ENCODE data around the gene SLU7. TPM values are rescaled to one million over a fixed set of nuclear protein-coding genes. Genes with fewer than 3 reads are reported as not detected.
A peak's percentile ranks its signal among the peaks of the same experiment; 100 is the strongest.

Gene SLU7
- total RNA-seq, 1 donor from 2014 or later = 35.8 TPM

DNA sequence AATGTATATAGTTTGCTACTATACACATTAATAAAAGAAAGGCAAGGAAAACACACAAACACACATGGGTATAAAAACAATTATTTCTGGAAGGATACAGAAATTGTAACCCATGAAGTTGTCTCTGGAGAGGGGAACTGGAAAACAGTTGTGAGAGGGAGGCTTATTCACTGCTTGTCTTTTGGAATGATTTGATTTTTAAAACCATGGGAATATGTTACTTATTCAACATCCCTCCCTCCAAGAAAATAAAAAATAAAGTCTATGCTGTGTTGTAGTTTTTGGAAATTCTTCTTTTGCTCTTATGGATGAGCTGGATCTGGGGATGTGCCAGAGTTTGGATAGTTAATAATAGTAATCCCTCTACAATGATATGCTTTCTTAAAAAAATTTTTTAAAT, 42.5 kb downstream of the SLU7 start:
- H3K27me3 Mint-ChIP-seq (ENCODE audit: low read depth) = peaks cover 49% of the 10 kb centered on the region
- no peaks in the 10 kb centered on the region for H3K4me1 Mint-ChIP-seq
- TF ChIP-seq, protein P1, sequence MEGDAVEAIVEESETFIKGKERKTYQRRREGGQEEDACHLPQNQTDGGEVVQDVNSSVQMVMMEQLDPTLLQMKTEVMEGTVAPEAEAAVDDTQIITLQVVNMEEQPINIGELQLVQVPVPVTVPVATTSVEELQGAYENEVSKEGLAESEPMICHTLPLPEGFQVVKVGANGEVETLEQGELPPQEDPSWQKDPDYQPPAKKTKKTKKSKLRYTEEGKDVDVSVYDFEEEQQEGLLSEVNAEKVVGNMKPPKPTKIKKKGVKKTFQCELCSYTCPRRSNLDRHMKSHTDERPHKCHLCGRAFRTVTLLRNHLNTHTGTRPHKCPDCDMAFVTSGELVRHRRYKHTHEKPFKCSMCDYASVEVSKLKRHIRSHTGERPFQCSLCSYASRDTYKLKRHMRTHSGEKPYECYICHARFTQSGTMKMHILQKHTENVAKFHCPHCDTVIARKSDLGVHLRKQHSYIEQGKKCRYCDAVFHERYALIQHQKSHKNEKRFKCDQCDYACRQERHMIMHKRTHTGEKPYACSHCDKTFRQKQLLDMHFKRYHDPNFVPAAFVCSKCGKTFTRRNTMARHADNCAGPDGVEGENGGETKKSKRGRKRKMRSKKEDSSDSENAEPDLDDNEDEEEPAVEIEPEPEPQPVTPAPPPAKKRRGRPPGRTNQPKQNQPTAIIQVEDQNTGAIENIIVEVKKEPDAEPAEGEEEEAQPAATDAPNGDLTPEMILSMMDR (IDR thresholded peaks at IDR 0.05; ENCODE audit: unreplicated experiment) = no peak
- no peaks in the 10 kb centered on the region for H3K9me3 Mint-ChIP-seq
- no peak for DNase-seq (ENCODE audit: low spot score in 2 of 2, unreplicated experiment in 2 of 2)
- H3K4me3 Mint-ChIP-seq = no peak overlapping the region
- H3K36me3 Mint-ChIP-seq = no peaks in the 10 kb centered on the region
- no peak overlapping the region for H3K27ac Mint-ChIP-seq

DNA sequence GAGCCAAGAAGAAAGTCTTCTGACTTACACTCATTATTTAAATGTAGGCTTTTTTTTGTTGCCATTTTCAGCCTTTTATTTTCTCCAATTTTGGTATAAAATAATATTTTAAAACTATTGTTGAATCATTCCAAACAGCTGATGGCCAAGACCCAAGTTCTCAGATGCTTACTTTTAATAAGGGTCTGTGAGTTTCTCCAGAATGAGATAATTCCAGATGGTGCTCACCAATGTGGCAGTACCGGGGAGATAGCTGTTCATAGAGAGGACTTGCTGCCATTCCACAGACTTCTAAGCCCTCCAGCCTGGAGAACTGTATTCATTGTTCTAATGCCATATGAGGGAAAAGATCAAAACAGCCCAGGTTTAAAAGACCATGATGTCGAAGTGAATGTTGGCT, 43.2 kb downstream of the SLU7 start:
- Mint-ChIP-seq H3K9me3 (no peaks in the 10 kb centered on the region), H3K36me3 (no peaks in the 10 kb centered on the region), H3K27ac (no peak overlapping the region), H3K27me3 (ENCODE audit: low read depth) (peaks cover 56% of the 10 kb centered on the region), H3K4me1 (peaks cover 4% of the 10 kb centered on the region), H3K4me3 (no peak overlapping the region)
- no peak for DNase-seq (ENCODE audit: low spot score in 2 of 2, unreplicated experiment in 2 of 2)
- TF ChIP-seq, protein P1 (IDR thresholded peaks at IDR 0.05; ENCODE audit: unreplicated experiment) = no peak

DNA sequence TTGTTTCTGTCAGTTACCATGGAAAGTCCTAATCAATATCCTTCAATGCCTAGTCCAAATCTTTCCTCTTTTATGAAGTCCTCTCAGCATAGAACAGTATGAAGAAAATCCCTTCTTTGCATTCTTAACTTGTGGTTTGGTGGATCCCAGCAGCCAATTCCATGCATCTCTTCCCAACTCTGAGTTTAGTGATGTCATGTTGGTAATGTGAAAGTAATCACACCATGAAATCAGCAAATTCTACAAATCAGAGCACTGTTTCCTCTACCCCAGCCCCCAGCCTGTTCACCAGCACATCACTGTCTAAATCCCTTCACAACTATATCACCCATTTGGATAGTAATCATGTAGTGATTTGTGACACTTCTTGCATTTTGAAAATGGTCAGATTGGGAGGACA, 43.7 kb downstream of the SLU7 start:
- no peak overlapping the region for H3K27ac Mint-ChIP-seq
- TF ChIP-seq, protein P1 (IDR thresholded peaks at IDR 0.05; ENCODE audit: unreplicated experiment) = no peak
- no peak overlapping the region for H3K4me3 Mint-ChIP-seq
- H3K27me3 Mint-ChIP-seq (ENCODE audit: low read depth) = peaks cover 60% of the 10 kb centered on the region
- peaks cover 7% of the 10 kb centered on the region for H3K4me1 Mint-ChIP-seq
- no peak for DNase-seq (ENCODE audit: low spot score in 2 of 2, unreplicated experiment in 2 of 2)
- H3K36me3 Mint-ChIP-seq = no peaks in the 10 kb centered on the region
- no peaks in the 10 kb centered on the region for H3K9me3 Mint-ChIP-seq

DNA sequence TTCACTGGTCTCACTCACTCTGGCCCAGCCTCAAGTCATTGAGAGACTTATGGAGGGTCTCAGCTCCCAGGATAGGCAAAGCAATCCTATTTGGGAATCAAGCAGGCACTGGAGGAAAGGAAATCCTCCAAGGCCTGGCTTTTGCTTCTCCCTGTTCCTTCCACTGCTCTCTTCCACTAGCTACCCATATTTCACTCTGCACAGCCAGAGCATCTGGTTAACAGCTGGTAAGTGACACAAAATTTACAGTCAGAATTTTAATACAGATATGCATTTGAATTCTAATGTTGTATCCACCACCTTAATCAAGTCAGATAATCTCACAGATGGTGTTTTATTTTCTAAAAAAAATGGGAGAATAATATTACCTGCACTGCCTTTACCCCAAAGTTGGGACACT, 47.6 kb downstream of the SLU7 start:
- TF ChIP-seq, protein P1 (IDR thresholded peaks at IDR 0.05; ENCODE audit: unreplicated experiment) = no peak
- peak overlapping the region; percentile 5 for H3K27ac Mint-ChIP-seq

DNA sequence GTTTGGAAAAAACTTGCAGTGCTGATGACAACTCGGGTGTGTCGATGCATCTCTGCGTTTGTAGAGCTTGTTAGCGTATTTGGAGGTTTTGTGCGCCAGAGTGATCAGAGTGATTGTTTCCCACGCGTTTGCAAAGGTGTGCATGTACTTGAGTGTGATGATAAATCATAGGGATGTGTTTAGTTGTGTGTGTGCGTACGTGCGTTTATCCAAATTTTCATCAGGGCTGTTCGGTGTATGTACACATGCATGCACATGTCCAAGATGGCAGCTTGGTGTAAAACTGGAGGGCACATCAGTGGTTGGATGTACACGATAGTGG, 48.2 kb downstream of the SLU7 start:
- Mint-ChIP-seq H3K9me3 (peaks cover 12% of the 10 kb centered on the region), H3K27me3 (ENCODE audit: low read depth) (peaks cover 67% of the 10 kb centered on the region), H3K4me3 (peak overlapping the region; percentile 61), H3K27ac (peak overlapping the region; percentile 28), H3K4me1 (peaks cover 8% of the 10 kb centered on the region), H3K36me3 (peaks cover 3% of the 10 kb centered on the region)
- TF ChIP-seq, protein P1 (IDR thresholded peaks at IDR 0.05; ENCODE audit: unreplicated experiment) = no peak
- DNase-seq (ENCODE audit: low spot score in 2 of 2, unreplicated experiment in 2 of 2) = no peak

More for the DNA sequence above, 47.6 kb downstream of the SLU7 start:
- peaks cover 3% of the 10 kb centered on the region for H3K36me3 Mint-ChIP-seq
- DNase-seq (ENCODE audit: low spot score in 2 of 2, unreplicated experiment in 2 of 2) = no peak
- peaks cover 72% of the 10 kb centered on the region for H3K27me3 Mint-ChIP-seq (ENCODE audit: low read depth)
- H3K4me3 Mint-ChIP-seq = peak overlapping the region; percentile 61
- H3K4me1 Mint-ChIP-seq = peaks cover 8% of the 10 kb centered on the region
- peaks cover 12% of the 10 kb centered on the region for H3K9me3 Mint-ChIP-seq

All from mesothelial cell of epicardium (in vitro differentiated cells).